DOHH2 (cell line): ENCODE data around the gene BCAS1.

Source experiments
- EZH2phosphoT487 ChIP-seq: fragments of 200-600 bp; sonication (generic); IDR thresholded peaks from 2 replicates; pipeline ENCODE4 v1.6.1; 2017; ENCODE audit warnings: borderline replicate concordance, mild to moderate bottlenecking, antibody characterized with exemption, low read length, moderate library complexity, mixed read lengths
- TF ChIP-seq, protein P1 (sequence below): fragments of 200-600 bp; sonication (generic); IDR thresholded peaks from one replicate; pipeline ENCODE4 v1.5.1; 2014; ENCODE audit warnings: antibody characterized with exemption, mild to moderate bottlenecking, low read depth, low read length; ENCODE audit not compliant: poor library complexity, severe bottlenecking

DNA sequence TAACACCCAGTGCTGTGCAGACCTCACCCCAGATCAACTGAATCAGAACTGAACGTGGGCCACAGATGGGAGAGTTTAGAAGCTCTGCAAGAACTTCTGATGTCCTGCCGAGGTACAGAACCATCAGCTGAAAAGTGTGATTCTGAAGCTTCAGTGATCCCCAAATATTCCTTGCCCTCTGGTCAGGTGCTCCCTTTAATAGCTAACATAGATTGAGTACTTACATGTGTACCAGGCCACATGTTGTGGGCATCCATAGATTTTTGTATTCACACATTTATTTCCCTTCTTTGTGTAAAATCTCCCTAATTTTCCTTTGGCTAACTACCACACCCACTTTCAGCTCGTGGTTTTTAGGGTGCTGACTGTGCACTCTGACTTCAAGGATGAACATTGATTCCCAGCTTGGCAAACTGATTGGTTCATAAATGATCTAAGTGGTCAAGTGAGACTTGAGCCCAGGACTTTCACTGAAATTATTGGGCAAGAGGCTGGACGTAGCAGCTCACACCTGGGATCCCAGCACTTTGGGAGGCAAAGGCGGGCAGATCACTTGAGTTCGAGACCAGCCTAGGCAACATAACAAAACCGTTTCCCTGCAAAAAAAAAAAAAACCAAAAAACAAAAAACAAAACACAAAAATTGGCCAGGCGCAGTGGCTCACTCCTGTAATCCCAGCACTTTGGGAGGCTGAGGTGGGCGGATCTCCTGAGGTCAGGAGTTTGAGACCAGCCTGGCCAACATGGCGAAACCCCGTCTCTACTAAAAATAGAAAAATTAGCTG lies 162.2 kb downstream of the BCAS1 start:
- TF ChIP-seq, protein P1, sequence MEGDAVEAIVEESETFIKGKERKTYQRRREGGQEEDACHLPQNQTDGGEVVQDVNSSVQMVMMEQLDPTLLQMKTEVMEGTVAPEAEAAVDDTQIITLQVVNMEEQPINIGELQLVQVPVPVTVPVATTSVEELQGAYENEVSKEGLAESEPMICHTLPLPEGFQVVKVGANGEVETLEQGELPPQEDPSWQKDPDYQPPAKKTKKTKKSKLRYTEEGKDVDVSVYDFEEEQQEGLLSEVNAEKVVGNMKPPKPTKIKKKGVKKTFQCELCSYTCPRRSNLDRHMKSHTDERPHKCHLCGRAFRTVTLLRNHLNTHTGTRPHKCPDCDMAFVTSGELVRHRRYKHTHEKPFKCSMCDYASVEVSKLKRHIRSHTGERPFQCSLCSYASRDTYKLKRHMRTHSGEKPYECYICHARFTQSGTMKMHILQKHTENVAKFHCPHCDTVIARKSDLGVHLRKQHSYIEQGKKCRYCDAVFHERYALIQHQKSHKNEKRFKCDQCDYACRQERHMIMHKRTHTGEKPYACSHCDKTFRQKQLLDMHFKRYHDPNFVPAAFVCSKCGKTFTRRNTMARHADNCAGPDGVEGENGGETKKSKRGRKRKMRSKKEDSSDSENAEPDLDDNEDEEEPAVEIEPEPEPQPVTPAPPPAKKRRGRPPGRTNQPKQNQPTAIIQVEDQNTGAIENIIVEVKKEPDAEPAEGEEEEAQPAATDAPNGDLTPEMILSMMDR = no peak
- TF ChIP-seq EZH2phosphoT487 = no peak
